Measurements from ENCODE around the gene RNASE7. TPM values are rescaled to one million over a fixed set of nuclear protein-coding genes. Genes with fewer than 3 reads are reported as not detected.

RNASE7 gene
- total and polyA plus RNA-seq, 9 donors = not detected

DNA sequence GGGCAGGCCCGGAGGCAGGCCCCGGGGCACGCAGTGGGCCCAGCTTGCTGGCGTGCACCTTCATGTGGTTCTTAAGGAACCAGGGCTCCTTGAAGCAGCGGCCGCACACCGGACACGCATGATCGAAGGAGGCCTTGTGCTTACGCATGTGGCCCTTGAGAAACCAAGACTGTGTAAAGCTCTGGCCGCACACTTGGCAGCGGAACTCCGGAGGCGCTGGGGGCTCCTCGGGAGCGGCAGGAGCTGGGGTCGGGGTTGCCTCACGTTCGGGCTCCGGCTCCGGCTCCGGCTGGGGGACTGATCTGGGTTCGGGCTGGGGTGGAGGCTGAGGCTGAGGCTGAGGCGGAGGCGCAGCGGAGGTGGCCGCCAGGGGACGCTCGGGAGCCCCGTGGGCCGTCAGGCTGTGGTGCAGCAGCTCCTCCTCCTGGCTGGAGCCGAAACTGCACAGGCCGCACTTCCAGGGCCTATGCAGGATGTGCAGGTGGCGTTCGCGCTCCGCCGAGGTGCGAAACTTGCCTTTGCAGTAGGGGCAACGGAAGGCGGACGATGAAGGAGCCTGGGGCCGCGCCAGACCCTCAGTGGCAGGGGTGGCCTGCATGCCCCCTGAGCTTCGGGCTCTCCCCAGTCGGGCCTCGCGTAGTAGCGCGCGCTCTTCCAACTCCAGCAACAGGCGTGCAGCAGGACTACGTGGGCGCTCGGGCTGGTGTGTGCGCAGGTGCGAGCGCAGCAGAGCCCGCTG is 50.3 kb downstream of the RNASE7 start:
- no peak overlapping the region for H3K27ac ChIP-seq
- WGBS, 3 donors = 39 to 50% (median 40%) methylated on average over 39 to 59 of the region's 59 CpGs
- H3K4me3 ChIP-seq = no peak overlapping the region
- TF ChIP-seq, protein P1, sequence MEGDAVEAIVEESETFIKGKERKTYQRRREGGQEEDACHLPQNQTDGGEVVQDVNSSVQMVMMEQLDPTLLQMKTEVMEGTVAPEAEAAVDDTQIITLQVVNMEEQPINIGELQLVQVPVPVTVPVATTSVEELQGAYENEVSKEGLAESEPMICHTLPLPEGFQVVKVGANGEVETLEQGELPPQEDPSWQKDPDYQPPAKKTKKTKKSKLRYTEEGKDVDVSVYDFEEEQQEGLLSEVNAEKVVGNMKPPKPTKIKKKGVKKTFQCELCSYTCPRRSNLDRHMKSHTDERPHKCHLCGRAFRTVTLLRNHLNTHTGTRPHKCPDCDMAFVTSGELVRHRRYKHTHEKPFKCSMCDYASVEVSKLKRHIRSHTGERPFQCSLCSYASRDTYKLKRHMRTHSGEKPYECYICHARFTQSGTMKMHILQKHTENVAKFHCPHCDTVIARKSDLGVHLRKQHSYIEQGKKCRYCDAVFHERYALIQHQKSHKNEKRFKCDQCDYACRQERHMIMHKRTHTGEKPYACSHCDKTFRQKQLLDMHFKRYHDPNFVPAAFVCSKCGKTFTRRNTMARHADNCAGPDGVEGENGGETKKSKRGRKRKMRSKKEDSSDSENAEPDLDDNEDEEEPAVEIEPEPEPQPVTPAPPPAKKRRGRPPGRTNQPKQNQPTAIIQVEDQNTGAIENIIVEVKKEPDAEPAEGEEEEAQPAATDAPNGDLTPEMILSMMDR (IDR thresholded peaks at IDR 0.05) = peak; percentile 99 to 100 (median 100)
- no peak for TF ChIP-seq EP300 (IDR thresholded peaks at IDR 0.05)
- peak; percentile 53 for TF ChIP-seq POLR2A (IDR thresholded peaks at IDR 0.05)
- H3K27me3 ChIP-seq = no peaks in the 10 kb centered on the region
- intact Hi-C loops (cut with DNase I) = loop anchor here in 3 of 4 donors (2.0 to 10.0 kb wide), 4 partner anchors 22 to 408 kb away; partner anchors contain the start of genes ANG (in 1 of the 3), ARHGEF40 (in 1 of the 3) and RNASE4 (in 1 of the 3)
- H3K9me3 ChIP-seq = no peaks in the 10 kb centered on the region
- no peaks in the 10 kb centered on the region for H3K4me1 ChIP-seq (ENCODE audit: insufficient read depth)
- no peaks in the 10 kb centered on the region for H3K36me3 ChIP-seq
- peak; percentile 73 to 92 (median 89) for DNase-seq

DNA sequence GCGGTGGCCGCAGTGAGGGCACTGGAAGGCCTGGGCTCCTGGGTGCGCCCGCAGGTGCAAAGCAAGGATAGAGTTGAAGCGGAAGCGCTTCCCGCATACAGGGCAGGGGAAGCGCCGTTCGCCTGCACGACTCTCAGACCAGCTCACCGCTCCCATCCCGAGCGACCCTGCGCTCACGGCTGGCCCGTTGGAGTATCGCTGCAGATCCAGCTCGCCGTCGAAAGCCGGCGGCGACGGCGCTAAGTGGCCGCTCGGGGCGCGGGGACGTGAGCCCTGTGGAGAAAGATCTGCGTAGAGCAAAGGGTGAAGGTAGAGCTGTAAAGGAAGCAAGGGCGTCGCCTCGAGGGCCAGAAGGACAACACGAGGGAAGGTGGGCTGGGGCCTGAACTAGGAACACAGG is 50.9 kb downstream of the RNASE7 start:
- Histone ChIP-seq H3K4me3 (no peak overlapping the region), H3K27me3 (no peaks in the 10 kb centered on the region), H3K36me3 (no peaks in the 10 kb centered on the region), H3K9me3 (no peaks in the 10 kb centered on the region), H3K27ac (no peak overlapping the region), H3K4me1 (ENCODE audit: insufficient read depth) (no peaks in the 10 kb centered on the region)
- 72 to 78% (median 78%) methylated on average over 36 of the region's 36 CpGs for WGBS, 3 donors
- TF ChIP-seq POLR2A (IDR thresholded peaks at IDR 0.05) (no peak), EP300 (IDR thresholded peaks at IDR 0.05) (no peak)
- TF ChIP-seq, protein P1 (IDR thresholded peaks at IDR 0.05) = no peak
- peak in 1 of 5 donors; percentile 37 for DNase-seq
- intact Hi-C loops (cut with DNase I) = loop anchor here in 3 of 4 donors (2.0 to 10.0 kb wide), 4 partner anchors 22 to 408 kb away; partner anchors contain the start of genes ANG (in 1 of the 3), ARHGEF40 (in 1 of the 3) and RNASE4 (in 1 of the 3)

Small RNA genes lying within 50 kb of the gene (microRNA-seq; reads per million reads assigned to microRNA genes)
- 0 to 0.16 (median 0) reads per million in 3 donors for gene MIR6717

Other genes starting within 250 kb of the RNASE7 start
- gene RNASE1, start 239.5 kb upstream of the RNASE7 start, total RNA-seq = 100 to 1,000 TPM in 6 of 7 donors, 10 to 100 TPM in 1; 62.5 to 293 (median 119) TPM
- 100 to 1,000 TPM; 203 to 985 TPM for gene RNASE1, start 239.5 kb upstream of the RNASE7 start, polyA plus RNA-seq
- not detected for gene RNASE3, start 151.0 kb upstream of the RNASE7 start, total RNA-seq
- gene RNASE3, start 151.0 kb upstream of the RNASE7 start, polyA plus RNA-seq = under 1 TPM in 1 of 2 donors, not detected in 1; 0.24 TPM
- gene RNASE2, start 86.9 kb upstream of the RNASE7 start, total RNA-seq = 1 to 10 TPM in 3 of 7 donors, under 1 TPM in 3, not detected in 1; 0.38 to 2.9 (median 0.76) TPM
- 1 to 10 TPM; 2.9 to 3.0 TPM for gene RNASE2, start 86.9 kb upstream of the RNASE7 start, polyA plus RNA-seq
- gene METTL17, start 52.4 kb upstream of the RNASE7 start, total RNA-seq = 10 to 100 TPM; 42.5 to 65.1 (median 45.7) TPM
- gene METTL17, start 52.4 kb upstream of the RNASE7 start, polyA plus RNA-seq = 10 to 100 TPM; 49.9 to 53.6 TPM
- gene SLC39A2, start 43.1 kb upstream of the RNASE7 start, total RNA-seq = under 1 TPM in 1 of 7 donors, not detected in 6; 0.28 TPM
- under 1 TPM in 1 of 2 donors, not detected in 1; 0.30 TPM for gene SLC39A2, start 43.1 kb upstream of the RNASE7 start, polyA plus RNA-seq
- 100 to 1,000 TPM; 355 to 703 (median 417) TPM for gene NDRG2, start 17.3 kb upstream of the RNASE7 start, total RNA-seq
- gene NDRG2, start 17.3 kb upstream of the RNASE7 start, polyA plus RNA-seq = 100 to 1,000 TPM; 579 to 585 TPM
- 1 to 10 TPM in 5 of 7 donors, under 1 TPM in 1, not detected in 1; 0.72 to 2.5 (median 1.4) TPM for gene TPPP2, start 12.1 kb upstream of the RNASE7 start, total RNA-seq
- gene TPPP2, start 12.1 kb upstream of the RNASE7 start, polyA plus RNA-seq = 1 to 10 TPM in 1 of 2 donors, under 1 TPM in 1; 0.62 to 1.1 TPM
- not detected for gene RNASE13, start 7.6 kb upstream of the RNASE7 start, total RNA-seq
- not detected for gene RNASE13, start 7.6 kb upstream of the RNASE7 start, polyA plus RNA-seq
- gene RNASE8, start 15.5 kb downstream of the RNASE7 start, total RNA-seq = not detected
- not detected for gene RNASE8, start 15.5 kb downstream of the RNASE7 start, polyA plus RNA-seq
- gene ARHGEF40, start 27.9 kb downstream of the RNASE7 start, total RNA-seq = 10 to 100 TPM; 31.0 to 98.3 (median 66.1) TPM
- 10 to 100 TPM; 29.8 to 34.3 TPM for gene ARHGEF40, start 27.9 kb downstream of the RNASE7 start, polyA plus RNA-seq
- gene ZNF219, start 56.3 kb downstream of the RNASE7 start, total RNA-seq = 10 to 100 TPM; 27.7 to 60.9 (median 33.4) TPM
- 10 to 100 TPM in 1 of 2 donors, 1 to 10 TPM in 1; 4.8 to 31.0 TPM for gene ZNF219, start 56.3 kb downstream of the RNASE7 start, polyA plus RNA-seq
- 1 to 10 TPM in 2 of 7 donors, under 1 TPM in 5; 0.24 to 1.3 (median 0.56) TPM for gene TMEM253, start 58.7 kb downstream of the RNASE7 start, total RNA-seq
- gene TMEM253, start 58.7 kb downstream of the RNASE7 start, polyA plus RNA-seq = under 1 TPM; 0.40 to 0.98 TPM
- not detected for gene OR5AU1, start 113.7 kb downstream of the RNASE7 start, total RNA-seq
- not detected for gene OR5AU1, start 113.7 kb downstream of the RNASE7 start, polyA plus RNA-seq
- gene HNRNPC, start 227.1 kb downstream of the RNASE7 start, total RNA-seq = 100 to 1,000 TPM; 427 to 633 (median 479) TPM
- gene HNRNPC, start 227.1 kb downstream of the RNASE7 start, polyA plus RNA-seq = 100 to 1,000 TPM; 626 to 913 TPM
- under 1 TPM in 2 of 7 donors, not detected in 5; 0.34 to 0.42 TPM for gene RPGRIP1, start 237.7 kb downstream of the RNASE7 start, total RNA-seq
- under 1 TPM; 0.15 to 0.28 TPM for gene RPGRIP1, start 237.7 kb downstream of the RNASE7 start, polyA plus RNA-seq